GM12878 (cell line): Measurements from ENCODE around the gene SIN3A. TPM values are rescaled to one million over a fixed set of nuclear protein-coding genes. Genes with fewer than 3 reads are reported as not detected.

ENCODE experiments used
- ATAC-seq: fragments of 200-7000 bp; cut with Tn5 transposase; 3 replicates; pipeline ENCODE4 v1.9.1; 2020; ENCODE audit warnings: mild to moderate bottlenecking, moderate library complexity
- BruUV-seq: library from RNA; stranded (reverse); fragments of 400-500 nt; replicated peaks from 2 replicates; lab custom pipeline; 2021; lab: Mats Ljungman, UMichigan
- CTCF ChIA-PET: fragments of 300-600 bp; sonication (Branson Sonifier 250); formaldehyde crosslinking; extraction: SDS; loops from one replicate; lab custom pipeline; 2021; ENCODE audit warnings: inconsistent platforms; lab: Yijun Ruan, JAX
- POLR2A ChIA-PET: fragments of 350-600 bp; formaldehyde crosslinking; extraction: SDS; loops from one replicate; lab custom pipeline; 2021; ENCODE audit warnings: inconsistent platforms; lab: Charles Lee
- RAD21 ChIA-PET: fragments of 300-600 bp; sonication (Branson Sonifier 250); formaldehyde crosslinking; loops from one replicate; lab custom pipeline; 2023; ENCODE audit warnings: antibody characterized with exemption; ENCODE audit not compliant: unreplicated experiment; lab: Charles Lee
- SMC1A ChIA-PET: fragments of 300-600 bp; sonication (Branson Sonifier 250); formaldehyde crosslinking; loops from one replicate; lab custom pipeline; 2023; ENCODE audit not compliant: unreplicated experiment, uncharacterized antibody; lab: Charles Lee
- DNase-seq: peaks from one replicate; pipeline ENCODE4 v3.0.0-alpha.2; 2011; ENCODE audit warnings: low read depth, low spot score
- FAIRE-seq: peaks from 3 replicates; lab custom pipeline; 2011; peaks lifted over from hg19 to GRCh38; lab: Jason Lieb, UNC
- H2AFZ ChIP-seq: 2 replicates; pipeline ENCODE4 v1.6.0; 2011; ENCODE audit warnings: low read depth, low read length, control low read depth; ENCODE audit not compliant: control insufficient read depth
- H3K27ac ChIP-seq: 2 replicates; pipeline ENCODE4 v1.5.1; 2011; ENCODE audit warnings: control low read depth; ENCODE audit not compliant: control insufficient read depth, insufficient read depth
- H3K27me3 ChIP-seq, 2 experiments: replicated peaks in 1 of 2; 2 replicates each; pipeline versions ENCODE4 v1.6.0 to v1.6.1; 2011; ENCODE audit warnings: low read length in 1 of 2; ENCODE audit not compliant: control insufficient read depth in 2 of 2, insufficient read depth in 2 of 2
- H3K36me3 ChIP-seq, 2 experiments: 2 replicates each; pipeline ENCODE4 v1.5.1; 2011; ENCODE audit warnings: low read length in 1 of 2; ENCODE audit not compliant: control insufficient read depth in 2 of 2, insufficient read depth in 2 of 2
- H3K4me1 ChIP-seq: 2 replicates; pipeline ENCODE4 v1.6.1; 2011; ENCODE audit warnings: mild to moderate bottlenecking, low read length, moderate library complexity, mixed read lengths; ENCODE audit not compliant: control insufficient read depth, insufficient read depth
- H3K4me2 ChIP-seq: 2 replicates; pipeline ENCODE4 v1.6.0; 2011; ENCODE audit warnings: control low read depth; ENCODE audit not compliant: control insufficient read depth, insufficient read depth
- H3K4me3 ChIP-seq: fragments of 200-600 bp; sonication (generic); 2 replicates; pipeline ENCODE4 v1.5.1; 2016
- H3K79me2 ChIP-seq: 2 replicates; pipeline ENCODE4 v1.6.0; 2011; ENCODE audit warnings: low read length; ENCODE audit not compliant: control insufficient read depth, insufficient read depth
- H3K9ac ChIP-seq: 2 replicates; pipeline ENCODE4 v1.8.0; 2011; ENCODE audit warnings: low read length, control low read depth, mixed read lengths; ENCODE audit not compliant: control insufficient read depth, insufficient read depth
- H3K9me3 ChIP-seq: replicated peaks from 3 replicates; pipeline ENCODE4 v1.5.1; 2011; ENCODE audit warnings: mild to moderate bottlenecking, low read length; ENCODE audit not compliant: control insufficient read depth, insufficient read depth
- H4K20me1 ChIP-seq: 2 replicates; pipeline ENCODE4 v1.6.0; 2011; ENCODE audit not compliant: control insufficient read depth, insufficient read depth
- BCL3 ChIP-seq: IDR thresholded peaks from 2 replicates; pipeline ENCODE4 v1.6.1; 2011; ENCODE audit warnings: borderline replicate concordance, low read depth, mild to moderate bottlenecking, moderate library complexity, low read length; ENCODE audit not compliant: insufficient read depth, poor library complexity, severe bottlenecking
- BMI1 ChIP-seq: fragments of 450-650 bp; IDR thresholded peaks from 2 replicates; pipeline ENCODE4 v1.6.1; 2016; ENCODE audit warnings: mild to moderate bottlenecking, moderate library complexity, borderline replicate concordance
- EZH2 ChIP-seq: IDR thresholded peaks from 2 replicates; pipeline ENCODE4 v1.6.1; 2012; ENCODE audit warnings: low read depth, mild to moderate bottlenecking, control low read depth, inconsistent platforms, low read length, borderline replicate concordance; ENCODE audit not compliant: control insufficient read depth
- KAT2A ChIP-seq: conservative IDR thresholded peaks from 2 replicates; pipeline ENCODE4 v1.6.1; 2011; ENCODE audit warnings: low read depth, low read length; ENCODE audit not compliant: control insufficient read depth
- WGBS: methylation state at CpG from one replicate; pipeline ENCODE4 v1.1.6; 2016; ENCODE audit warnings: low lambda C conversion rate; ENCODE audit not compliant: insufficient replicate concordance, insufficient coverage; ENCODE audit errors: missing lambda C conversion rate; 5-methylcytosine and 5-hydroxymethylcytosine counted together
- in situ Hi-C: fragments of 300-500 bp; cut with MboI; formaldehyde crosslinking; loops from 9 replicates; pipeline ENCODE4 v1.14.3; 2018; ENCODE audit warnings: mixed read lengths
- intact Hi-C: fragments of 100-400 bp; cut with micrococcal nuclease; formaldehyde crosslinking; loops from one replicate; pipeline ENCODE4 v1.14.2; 2022; ENCODE audit not compliant: unreplicated experiment
- polyA plus RNA-seq, 11 experiments: library from polyadenylated mRNA; depleted of rRNA in 4 of 11; unstranded in 6 of 11; stranded (reverse) in 5 of 11; fragments of >200 nt; fragmentation: Nextera tagmentation in 4 of 11; fragmentation: Illumina TruSeq in 1 of 11; extraction: Ambion mirVana in 4 of 11; extraction: Trizol in 1 of 11; gene quantifications; 1 replicate in 1 of 11; 2 replicates in 10 of 11; pipeline versions ENCODE4 v1.2.1 to v1.2.3, GENCODE V29; 2011 to 2016; ENCODE audit warnings: inconsistent platforms in 2 of 11, missing spikeins in 2 of 11, low read depth in 1 of 11
- total RNA-seq, 4 experiments: library from RNA; depleted of rRNA in 3 of 4; stranded (reverse); fragments of >200 nt in 3 of 4; fragmentation: Illumina TruSeq in 1 of 4; extraction: Trizol in 1 of 4; gene quantifications; 2 replicates each; pipeline versions ENCODE4 v1.2.1 to v1.2.3, GENCODE V29; 2013 to 2021
- TF ChIP-seq, protein P1 (sequence below): IDR thresholded peaks from 2 replicates; pipeline ENCODE4 v1.6.1; 2011; ENCODE audit warnings: mild to moderate bottlenecking, low read depth, low read length, moderate library complexity; ENCODE audit not compliant: insufficient replicate concordance

SIN3A gene
- total and polyA plus RNA-seq, 10 of the 15 experiments (the other 5 are each of a cell fraction or from before 2014, with no cell fraction given) = 6.4 to 62.2 (median 29.2) TPM

- TF ChIP-seq BCL3 (no peak), BMI1 (no peak), KAT2A (no peak)
- TF ChIP-seq, protein P1, sequence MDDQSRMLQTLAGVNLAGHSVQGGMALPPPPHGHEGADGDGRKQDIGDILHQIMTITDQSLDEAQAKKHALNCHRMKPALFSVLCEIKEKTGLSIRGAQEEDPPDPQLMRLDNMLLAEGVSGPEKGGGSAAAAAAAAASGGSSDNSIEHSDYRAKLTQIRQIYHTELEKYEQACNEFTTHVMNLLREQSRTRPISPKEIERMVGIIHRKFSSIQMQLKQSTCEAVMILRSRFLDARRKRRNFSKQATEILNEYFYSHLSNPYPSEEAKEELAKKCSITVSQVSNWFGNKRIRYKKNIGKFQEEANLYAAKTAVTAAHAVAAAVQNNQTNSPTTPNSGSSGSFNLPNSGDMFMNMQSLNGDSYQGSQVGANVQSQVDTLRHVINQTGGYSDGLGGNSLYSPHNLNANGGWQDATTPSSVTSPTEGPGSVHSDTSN = no peak
These were observed 109.3 kb downstream of the SIN3A start (continued) for GRCh38 chr15:75342221-75342620.

- Histone ChIP-seq H3K4me2 (no peak overlapping the region), H3K9ac (no peak overlapping the region), H3K9me3 (no peaks in the 10 kb centered on the region), H3K4me1 (no peaks in the 10 kb centered on the region; the same call in 1 of the 2 replicates), H2AFZ (no peak overlapping the region), H3K27me3 (no peaks in the 10 kb centered on the region), H3K27ac (no peak overlapping the region), H4K20me1 (no peaks in the 10 kb centered on the region), H3K4me3 (no peak overlapping the region), H3K36me3 (peaks cover 0 to 5% of the 10 kb centered on the region in 2 experiments; a peak in 1 of 4 replicates), H3K79me2 (peaks cover 10% of the 10 kb centered on the region)
- SMC1A ChIA-PET = interaction anchor here (1.4 kb wide), 1 partner anchor 28 kb away, joined by 4 read pairs; no protein-coding TSS in a partner anchor
- FAIRE-seq (no peak), DNase-seq (no peak), ATAC-seq (no peak)
- RAD21 ChIA-PET = no interaction called here
- 91% methylated on average over 13 of the region's 13 CpGs for WGBS
- in situ Hi-C loops = no loop called here
- no peak for TF ChIP-seq EZH2
- CTCF ChIA-PET = interaction anchor here (1.2 kb wide), 1 partner anchor 28 kb away, joined by 3 read pairs; no protein-coding TSS in a partner anchor
- intact Hi-C loops = no loop called here
- POLR2A ChIA-PET = no interaction called here
- BruUV-seq = no TSS peak
These were observed 111.8 kb downstream of the SIN3A start for GRCh38 chr15:75339531-75340240.
